Activated CD8-positive, alpha-beta memory T cell treated with anti-CD3 and anti-CD28 coated beads, Interleukin-2, amount 10 ng/mL, durations not matched to agents 7 days and 5 days (primary cell): ENCODE results near the gene FAM170A. TPM values are rescaled to one million over a fixed set of nuclear protein-coding genes. Genes with fewer than 3 reads are reported as not detected.

Source experiments
- ATAC-seq: fragments of 150-1000 bp; cut with Tn5 transposase; one replicate; pipeline ENCODE4 v1.10.0; 2021; ENCODE audit warnings: moderate library complexity
- CTCF ChIA-PET: fragments of 350-600 bp; sonication (Branson Sonifier 250); formaldehyde crosslinking; loops from one replicate; lab custom pipeline; 2021; ENCODE audit warnings: antibody characterized with exemption; lab: Charles Lee
- DNase-seq: peaks from one replicate; pipeline ENCODE4 v3.0.0-alpha.2; 2020
- H3K27ac Mint-ChIP-seq: one replicate; pipeline ENCODE4 v1.8.0; 2021; ENCODE audit warnings: mild to moderate bottlenecking, mixed read lengths
- H3K27me3 Mint-ChIP-seq: one replicate; pipeline ENCODE4 v1.8.0; 2021; ENCODE audit warnings: mixed read lengths
- H3K36me3 Mint-ChIP-seq: one replicate; pipeline ENCODE4 v1.8.0; 2021; ENCODE audit warnings: mild to moderate bottlenecking, mixed read lengths
- H3K4me1 Mint-ChIP-seq: one replicate; pipeline ENCODE4 v1.8.0; 2021; ENCODE audit warnings: mixed read lengths
- H3K4me3 Mint-ChIP-seq: one replicate; pipeline ENCODE4 v1.8.0; 2021; ENCODE audit warnings: mild to moderate bottlenecking, moderate library complexity, mixed read lengths
- H3K9me3 Mint-ChIP-seq: one replicate; pipeline ENCODE4 v1.8.0; 2022; ENCODE audit warnings: low read depth, mixed read lengths
- total RNA-seq, 2 experiments: library from RNA; stranded (reverse); gene quantifications; one replicate each; pipeline ENCODE4 v1.2.3, GENCODE V29; 2021

Gene FAM170A
- total RNA-seq, 2 experiments from 2014 or later, result not detected

GRCh38 chr5:119678351-119679028 is 49.1 kb downstream of the FAM170A start:
- no peak overlapping the region for H3K27ac Mint-ChIP-seq
- H3K27me3 Mint-ChIP-seq, result no peaks in the 10 kb centered on the region
- CTCF ChIA-PET, result no interaction called here
- ATAC-seq (no peak), DNase-seq (no peak)
- H3K36me3 Mint-ChIP-seq, result no peaks in the 10 kb centered on the region
- no peaks in the 10 kb centered on the region for H3K9me3 Mint-ChIP-seq
- H3K4me3 Mint-ChIP-seq, result no peak overlapping the region
- no peaks in the 10 kb centered on the region for H3K4me1 Mint-ChIP-seq

DNA sequence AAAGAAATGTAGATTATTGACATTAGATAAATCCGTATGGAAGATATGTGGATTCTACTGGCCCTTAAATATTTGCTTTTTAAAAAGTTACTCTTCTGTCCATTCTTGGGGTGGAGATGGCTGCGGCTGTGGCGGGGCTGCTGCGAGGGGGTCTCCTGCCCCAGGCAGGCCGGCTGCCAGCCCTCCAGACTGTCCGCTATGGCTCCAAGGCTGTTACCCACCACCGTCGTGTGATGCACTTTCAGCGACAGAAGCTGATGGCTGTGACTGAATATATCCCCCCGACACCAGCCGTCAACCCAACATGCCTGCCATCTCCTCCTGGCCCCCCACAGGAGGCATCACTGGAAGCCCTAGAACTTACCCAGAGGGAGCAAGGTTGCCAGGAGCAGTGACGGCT is 50.7 kb downstream of the FAM170A start:
- Mint-ChIP-seq H3K4me3 (no peak overlapping the region), H3K9me3 (no peaks in the 10 kb centered on the region), H3K27me3 (no peaks in the 10 kb centered on the region), H3K27ac (no peak overlapping the region), H3K4me1 (no peaks in the 10 kb centered on the region), H3K36me3 (no peaks in the 10 kb centered on the region)
- DNase-seq (no peak), ATAC-seq (no peak)
- CTCF ChIA-PET, result no interaction called here

- CTCF ChIA-PET, result no interaction called here
- no peaks in the 10 kb centered on the region for H3K36me3 Mint-ChIP-seq
Measured at GRCh38 chr5:119681734-119682133, 52.4 kb downstream of the FAM170A start.

GRCh38 chr5:119682372-119682771 is 53.0 kb downstream of the FAM170A start:
- Mint-ChIP-seq H3K4me1 (no peaks in the 10 kb centered on the region), H3K36me3 (no peaks in the 10 kb centered on the region), H3K4me3 (no peak overlapping the region), H3K27ac (no peak overlapping the region), H3K27me3 (no peaks in the 10 kb centered on the region), H3K9me3 (no peaks in the 10 kb centered on the region)
- DNase-seq (no peak), ATAC-seq (no peak)
- CTCF ChIA-PET, result no interaction called here

More at GRCh38 chr5:119681734-119682133, 52.4 kb downstream of the FAM170A start:
- Mint-ChIP-seq H3K27me3 (no peaks in the 10 kb centered on the region), H3K27ac (no peak overlapping the region), H3K9me3 (no peaks in the 10 kb centered on the region), H3K4me1 (no peaks in the 10 kb centered on the region), H3K4me3 (no peak overlapping the region)
- ATAC-seq (no peak), DNase-seq (no peak)

Other genes starting within 250 kb of the FAM170A start
- gene HSD17B4, start 177.1 kb upstream of the FAM170A start, total RNA-seq, result 10 to 100 TPM; 62.0 to 88.0 TPM